GM12878 (cell line): ENCODE data around the gene TELO2. TPM values are rescaled to one million over a fixed set of nuclear protein-coding genes. Genes with fewer than 3 reads are reported as not detected.

ENCODE experiments used
- ATAC-seq: fragments of 200-7000 bp; cut with Tn5 transposase; 3 replicates; pipeline ENCODE4 v1.9.1; 2020; ENCODE audit warnings: mild to moderate bottlenecking, moderate library complexity
- BruUV-seq: library from RNA; stranded (reverse); fragments of 400-500 nt; replicated peaks from 2 replicates; lab custom pipeline; 2021; lab: Mats Ljungman, UMichigan
- CTCF ChIA-PET: fragments of 300-600 bp; sonication (Branson Sonifier 250); formaldehyde crosslinking; extraction: SDS; loops from one replicate; lab custom pipeline; 2021; ENCODE audit warnings: inconsistent platforms; lab: Yijun Ruan, JAX
- POLR2A ChIA-PET: fragments of 350-600 bp; formaldehyde crosslinking; extraction: SDS; loops from one replicate; lab custom pipeline; 2021; ENCODE audit warnings: inconsistent platforms; lab: Charles Lee
- RAD21 ChIA-PET: fragments of 300-600 bp; sonication (Branson Sonifier 250); formaldehyde crosslinking; loops from one replicate; lab custom pipeline; 2023; ENCODE audit warnings: antibody characterized with exemption; ENCODE audit not compliant: unreplicated experiment; lab: Charles Lee
- SMC1A ChIA-PET: fragments of 300-600 bp; sonication (Branson Sonifier 250); formaldehyde crosslinking; loops from one replicate; lab custom pipeline; 2023; ENCODE audit not compliant: unreplicated experiment, uncharacterized antibody; lab: Charles Lee
- DNase-seq: peaks from one replicate; pipeline ENCODE4 v3.0.0-alpha.2; 2011; ENCODE audit warnings: low read depth, low spot score
- FAIRE-seq: peaks from 3 replicates; lab custom pipeline; 2011; peaks lifted over from hg19 to GRCh38; lab: Jason Lieb, UNC
- H2AFZ ChIP-seq: 2 replicates; pipeline ENCODE4 v1.6.0; 2011; ENCODE audit warnings: low read depth, low read length, control low read depth; ENCODE audit not compliant: control insufficient read depth
- H3K27ac ChIP-seq: 2 replicates; pipeline ENCODE4 v1.5.1; 2011; ENCODE audit warnings: control low read depth; ENCODE audit not compliant: control insufficient read depth, insufficient read depth
- H3K27me3 ChIP-seq, 2 experiments: replicated peaks in 1 of 2; 2 replicates each; pipeline versions ENCODE4 v1.6.0 to v1.6.1; 2011; ENCODE audit warnings: low read length in 1 of 2; ENCODE audit not compliant: control insufficient read depth in 2 of 2, insufficient read depth in 2 of 2
- H3K36me3 ChIP-seq, 2 experiments: 2 replicates each; pipeline ENCODE4 v1.5.1; 2011; ENCODE audit warnings: low read length in 1 of 2; ENCODE audit not compliant: control insufficient read depth in 2 of 2, insufficient read depth in 2 of 2
- H3K4me1 ChIP-seq: 2 replicates; pipeline ENCODE4 v1.6.1; 2011; ENCODE audit warnings: mild to moderate bottlenecking, low read length, moderate library complexity, mixed read lengths; ENCODE audit not compliant: control insufficient read depth, insufficient read depth
- H3K4me2 ChIP-seq: 2 replicates; pipeline ENCODE4 v1.6.0; 2011; ENCODE audit warnings: control low read depth; ENCODE audit not compliant: control insufficient read depth, insufficient read depth
- H3K4me3 ChIP-seq: fragments of 200-600 bp; sonication (generic); 2 replicates; pipeline ENCODE4 v1.5.1; 2016
- H3K79me2 ChIP-seq: 2 replicates; pipeline ENCODE4 v1.6.0; 2011; ENCODE audit warnings: low read length; ENCODE audit not compliant: control insufficient read depth, insufficient read depth
- H3K9ac ChIP-seq: 2 replicates; pipeline ENCODE4 v1.8.0; 2011; ENCODE audit warnings: low read length, control low read depth, mixed read lengths; ENCODE audit not compliant: control insufficient read depth, insufficient read depth
- H3K9me3 ChIP-seq: replicated peaks from 3 replicates; pipeline ENCODE4 v1.5.1; 2011; ENCODE audit warnings: mild to moderate bottlenecking, low read length; ENCODE audit not compliant: control insufficient read depth, insufficient read depth
- H4K20me1 ChIP-seq: 2 replicates; pipeline ENCODE4 v1.6.0; 2011; ENCODE audit not compliant: control insufficient read depth, insufficient read depth
- JUND ChIP-seq: IDR thresholded peaks from 2 replicates; pipeline ENCODE4 v1.6.1; 2012; ENCODE audit warnings: low read depth, mild to moderate bottlenecking, low read length, improper control_type of control experiment, moderate library complexity
- NFXL1 ChIP-seq: fragments of 450-650 bp; IDR thresholded peaks from 2 replicates; pipeline ENCODE4 v1.6.1; 2017; ENCODE audit warnings: antibody characterized with exemption, mild to moderate bottlenecking, borderline replicate concordance
- POLR2A ChIP-seq: IDR thresholded peaks from 2 replicates; pipeline ENCODE4 v1.6.1; 2011; ENCODE audit warnings: low read depth, mild to moderate bottlenecking, low read length
- SMAD5 ChIP-seq: IDR thresholded peaks from 2 replicates; pipeline ENCODE4 v1.6.1; 2016; ENCODE audit warnings: antibody characterized with exemption, low read depth
- WGBS: methylation state at CpG from one replicate; pipeline ENCODE4 v1.1.6; 2016; ENCODE audit warnings: low lambda C conversion rate; ENCODE audit not compliant: insufficient replicate concordance, insufficient coverage; ENCODE audit errors: missing lambda C conversion rate; 5-methylcytosine and 5-hydroxymethylcytosine counted together
- in situ Hi-C: fragments of 300-500 bp; cut with MboI; formaldehyde crosslinking; loops from 9 replicates; pipeline ENCODE4 v1.14.3; 2018; ENCODE audit warnings: mixed read lengths
- intact Hi-C: fragments of 100-400 bp; cut with micrococcal nuclease; formaldehyde crosslinking; loops from one replicate; pipeline ENCODE4 v1.14.2; 2022; ENCODE audit not compliant: unreplicated experiment
- polyA plus RNA-seq, 11 experiments: library from polyadenylated mRNA; depleted of rRNA in 4 of 11; unstranded in 6 of 11; stranded (reverse) in 5 of 11; fragments of >200 nt; fragmentation: Nextera tagmentation in 4 of 11; fragmentation: Illumina TruSeq in 1 of 11; extraction: Ambion mirVana in 4 of 11; extraction: Trizol in 1 of 11; gene quantifications; 1 replicate in 1 of 11; 2 replicates in 10 of 11; pipeline versions ENCODE4 v1.2.1 to v1.2.3, GENCODE V29; 2011 to 2016; ENCODE audit warnings: inconsistent platforms in 2 of 11, missing spikeins in 2 of 11, low read depth in 1 of 11
- total RNA-seq, 4 experiments: library from RNA; depleted of rRNA in 3 of 4; stranded (reverse); fragments of >200 nt in 3 of 4; fragmentation: Illumina TruSeq in 1 of 4; extraction: Trizol in 1 of 4; gene quantifications; 2 replicates each; pipeline versions ENCODE4 v1.2.1 to v1.2.3, GENCODE V29; 2013 to 2021
- TF ChIP-seq, protein P1 (sequence below): fragments of 450-650 bp; IDR thresholded peaks from 2 replicates; pipeline ENCODE4 v1.6.1; 2014; ENCODE audit warnings: mild to moderate bottlenecking

The TELO2 gene
- total and polyA plus RNA-seq, 10 of the 15 experiments (the other 5 are each of a cell fraction or from before 2014, with no cell fraction given) = 0.55 to 72.8 (median 18.6) TPM

DNA sequence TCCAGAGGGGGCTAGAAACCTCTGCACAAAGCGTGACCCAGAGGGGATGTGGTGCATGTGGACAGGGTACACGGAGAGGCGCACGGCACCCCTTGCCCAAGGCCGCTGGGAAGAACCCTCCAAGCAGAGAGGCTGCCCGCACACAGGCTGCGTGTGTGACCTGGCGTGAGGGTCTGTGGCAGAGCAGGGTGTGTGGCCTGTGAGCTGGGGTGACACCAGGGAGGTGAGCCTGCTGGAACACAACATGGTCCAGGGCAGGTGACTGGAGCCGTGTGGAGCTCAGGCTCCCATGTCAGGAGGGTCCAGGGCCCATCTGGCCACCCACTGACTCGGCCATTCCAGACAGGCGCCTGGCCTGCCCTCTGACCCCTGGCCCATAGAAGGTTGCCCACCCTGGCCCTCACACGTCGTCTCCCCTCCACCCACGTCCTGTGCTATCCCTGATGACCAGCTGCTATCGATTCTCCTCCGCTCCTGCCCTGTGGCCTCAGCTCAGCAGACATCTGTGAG is 25.5 kb downstream of the TELO2 start:
- Histone ChIP-seq H4K20me1 (no peaks in the 10 kb centered on the region), H3K9ac (no peak overlapping the region), H3K4me1 (no peaks in the 10 kb centered on the region), H3K4me2 (no peak overlapping the region), H2AFZ (no peak overlapping the region), H3K27ac (no peak overlapping the region), H3K9me3 (no peaks in the 10 kb centered on the region), H3K36me3 (no peaks in the 10 kb centered on the region), H3K27me3 (no peaks in the 10 kb centered on the region), H3K79me2 (no peaks in the 10 kb centered on the region), H3K4me3 (no peak overlapping the region)
- ChIA-PET POLR2A (no interaction called here), CTCF (no interaction called here), SMC1A (no interaction called here), RAD21 (interaction anchor here (0.8 kb wide), 1 partner anchor 90 kb away, joined by 3 read pairs; no protein-coding TSS in a partner anchor)
- no peak for DNase-seq
- no TSS peak for BruUV-seq
- 41% methylated on average over 13 of the region's 16 CpGs for WGBS
- FAIRE-seq = no peak
- in situ Hi-C loops (no loop called here), intact Hi-C loops (no loop called here)
- TF ChIP-seq POLR2A = 0 out of 2 replicates have a peak, but pooled peaks have one; percentile 11
- TF ChIP-seq JUND = no peak
- no peak for ATAC-seq

DNA sequence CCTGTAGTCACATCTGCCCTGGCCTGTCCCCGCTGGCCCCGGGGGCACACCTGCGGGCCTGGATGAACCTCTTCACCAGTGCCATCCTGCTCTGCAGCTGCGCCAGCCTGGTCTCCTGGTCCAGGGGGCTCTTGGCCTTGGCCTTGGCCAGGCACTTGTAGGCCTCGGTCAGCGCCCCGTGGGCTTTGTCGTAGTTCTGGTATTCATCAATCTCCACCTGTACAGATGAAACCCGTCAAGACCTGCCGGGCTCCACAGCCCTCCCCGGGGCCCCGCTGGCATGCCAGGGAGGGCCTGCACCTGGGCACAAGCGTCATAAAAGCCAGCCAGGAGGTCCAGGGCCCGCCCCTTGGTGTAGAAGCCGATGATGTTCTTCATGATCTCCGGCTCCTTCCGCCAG is 26.7 kb downstream of the TELO2 start:
- no peak overlapping the region for H3K4me3 ChIP-seq
- CTCF ChIA-PET = no interaction called here
- H3K4me2 ChIP-seq = no peak overlapping the region
- BruUV-seq = no TSS peak
- no peaks in the 10 kb centered on the region for H3K36me3 ChIP-seq
- H3K27ac ChIP-seq = no peak overlapping the region
- no peak overlapping the region for H3K9ac ChIP-seq
- TF ChIP-seq, protein P1, sequence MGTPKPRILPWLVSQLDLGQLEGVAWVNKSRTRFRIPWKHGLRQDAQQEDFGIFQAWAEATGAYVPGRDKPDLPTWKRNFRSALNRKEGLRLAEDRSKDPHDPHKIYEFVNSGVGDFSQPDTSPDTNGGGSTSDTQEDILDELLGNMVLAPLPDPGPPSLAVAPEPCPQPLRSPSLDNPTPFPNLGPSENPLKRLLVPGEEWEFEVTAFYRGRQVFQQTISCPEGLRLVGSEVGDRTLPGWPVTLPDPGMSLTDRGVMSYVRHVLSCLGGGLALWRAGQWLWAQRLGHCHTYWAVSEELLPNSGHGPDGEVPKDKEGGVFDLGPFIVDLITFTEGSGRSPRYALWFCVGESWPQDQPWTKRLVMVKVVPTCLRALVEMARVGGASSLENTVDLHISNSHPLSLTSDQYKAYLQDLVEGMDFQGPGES = no peak
- no peak for TF ChIP-seq SMAD5
- no peak for TF ChIP-seq NFXL1
- ATAC-seq (no peak), FAIRE-seq (no peak), DNase-seq (no peak)
- H3K9me3 ChIP-seq = no peaks in the 10 kb centered on the region
- no peak overlapping the region for H2AFZ ChIP-seq
- no peaks in the 10 kb centered on the region for H3K4me1 ChIP-seq
- SMC1A ChIA-PET = no interaction called here
- RAD21 ChIA-PET = no interaction called here
- in situ Hi-C loops = no loop called here
- H3K79me2 ChIP-seq = no peaks in the 10 kb centered on the region
- POLR2A ChIA-PET = no interaction called here
- H4K20me1 ChIP-seq = no peaks in the 10 kb centered on the region
- WGBS = 67% methylated on average over 17 of the region's 17 CpGs
- H3K27me3 ChIP-seq = no peaks in the 10 kb centered on the region
- intact Hi-C loops = no loop called here
